ENCODE results near the gene RNASE1.

GRCh38 chr14:20789230-20789813 is 13.3 kb downstream of the RNASE1 start:
- TF ChIP-seq EZH2phosphoT487 (IDR thresholded peaks at IDR 0.05; ENCODE audit: insufficient read depth, low read depth): no peak
- TF ChIP-seq EZH2 (IDR thresholded peaks at IDR 0.05; ENCODE audit: insufficient read depth, poor library complexity, severe bottlenecking): no peak
